Neural crest cell (in vitro differentiated cells): ENCODE measurements around the gene ECI1. TPM values are rescaled to one million over a fixed set of nuclear protein-coding genes. Genes with fewer than 3 reads are reported as not detected.
"Not testable (repeated sequence)": the region's sequence is repeated elsewhere in the genome, so short reads cannot be mapped to it uniquely, and the experiment has no call there.

Experiments
- DNase-seq: peaks from one replicate; pipeline ENCODE4 v3.0.0; 2021; ENCODE audit warnings: low read depth, mixed read lengths, low spot score
- H3K27ac Mint-ChIP-seq: one replicate; pipeline ENCODE4 v1.8.0; 2021; ENCODE audit warnings: mild to moderate bottlenecking, mixed read lengths; ENCODE audit not compliant: unreplicated experiment
- H3K27me3 Mint-ChIP-seq: 2 replicates; pipeline ENCODE4 v1.8.0; 2021; ENCODE audit warnings: low read depth, mild to moderate bottlenecking, mixed read lengths
- H3K36me3 Mint-ChIP-seq: 2 replicates; pipeline ENCODE4 v1.8.0; 2021; ENCODE audit warnings: low read depth, mild to moderate bottlenecking, mixed read lengths
- H3K4me1 Mint-ChIP-seq: 2 replicates; pipeline ENCODE4 v1.8.0; 2021; ENCODE audit warnings: mixed read lengths
- H3K4me3 Mint-ChIP-seq: one replicate; pipeline ENCODE4 v1.8.0; 2021; ENCODE audit warnings: mild to moderate bottlenecking, mixed read lengths
- H3K9me3 Mint-ChIP-seq: 2 replicates; pipeline ENCODE4 v1.8.0; 2021; ENCODE audit warnings: mixed read lengths
- CTCF ChIP-seq: fragments of 200-600 bp; sonication (generic); conservative IDR thresholded peaks from 2 replicates; pipeline ENCODE4 v1.5.0; 2021; ENCODE audit warnings: antibody characterized with exemption, mild to moderate bottlenecking
- total RNA-seq: library from RNA; stranded (reverse); gene quantifications from 2 replicates; pipeline ENCODE4 v1.2.1, GENCODE V29; 2021

Gene ECI1
- total RNA-seq, 1 donor from 2014 or later: 79.2 TPM

DNA sequence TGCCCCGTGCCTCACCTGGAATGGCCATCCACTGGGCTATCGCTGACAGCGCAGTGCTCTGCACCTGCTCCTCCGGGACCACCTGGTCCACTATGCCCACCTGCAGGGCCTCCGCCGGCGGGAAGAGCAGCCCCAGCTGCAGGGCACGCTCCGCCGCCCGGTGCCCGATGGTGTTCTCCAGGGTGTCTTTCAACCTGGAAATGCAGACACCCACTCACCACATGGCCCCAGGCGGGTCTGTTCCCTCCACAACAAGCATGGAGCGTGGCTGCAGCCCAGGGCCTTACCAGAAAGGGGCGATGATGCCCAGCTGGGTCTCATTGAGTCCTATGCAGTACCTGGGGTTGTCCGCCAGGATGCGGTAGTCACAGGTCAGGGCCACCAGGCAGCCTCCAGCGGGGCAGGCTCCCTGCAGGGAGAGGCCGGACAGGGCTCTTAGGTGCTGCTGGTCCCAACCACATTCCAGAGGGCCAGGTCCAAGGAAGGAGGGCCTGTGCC is 8.3 kb downstream of the ECI1 start:
- Mint-ChIP-seq H3K4me1 (no peaks in the 10 kb centered on the region), H3K9me3 (no peaks in the 10 kb centered on the region), H3K4me3 (no peak overlapping the region), H3K27ac (no peak overlapping the region), H3K36me3 (peaks cover 5% of the 10 kb centered on the region), H3K27me3 (peaks cover 17% of the 10 kb centered on the region)
- DNase-seq: no peak
- TF ChIP-seq CTCF: no peak

GRCh38 chr16:2242598-2242997 is 8.8 kb downstream of the ECI1 start:
- H3K4me3 Mint-ChIP-seq: peak overlapping the region; percentile 4
- no peak for TF ChIP-seq CTCF
- H3K9me3 Mint-ChIP-seq: no peaks in the 10 kb centered on the region
- DNase-seq: no peak
- H3K27ac Mint-ChIP-seq: no peak overlapping the region
- peaks cover 19% of the 10 kb centered on the region for H3K27me3 Mint-ChIP-seq
- H3K36me3 Mint-ChIP-seq: peaks cover 5% of the 10 kb centered on the region
- no peaks in the 10 kb centered on the region for H3K4me1 Mint-ChIP-seq

GRCh38 chr16:2240331-2240730 is 11.1 kb downstream of the ECI1 start:
- not testable (repeated sequence) for DNase-seq, H3K9me3 Mint-ChIP-seq, H3K4me1 Mint-ChIP-seq, H3K27ac Mint-ChIP-seq, H3K4me3 Mint-ChIP-seq, H3K36me3 Mint-ChIP-seq
- peaks cover 39% of the 10 kb centered on the region for H3K27me3 Mint-ChIP-seq

GRCh38 chr16:2238838-2239675 is 12.3 kb downstream of the ECI1 start:
- no peaks in the 10 kb centered on the region for H3K9me3 Mint-ChIP-seq
- DNase-seq: no peak
- peaks cover 40% of the 10 kb centered on the region for H3K27me3 Mint-ChIP-seq
- peak overlapping the region; percentile 64 for H3K4me3 Mint-ChIP-seq
- no peaks in the 10 kb centered on the region for H3K4me1 Mint-ChIP-seq
- H3K36me3 Mint-ChIP-seq: peaks cover 5% of the 10 kb centered on the region
- no peak for TF ChIP-seq CTCF
- no peak overlapping the region for H3K27ac Mint-ChIP-seq

DNA sequence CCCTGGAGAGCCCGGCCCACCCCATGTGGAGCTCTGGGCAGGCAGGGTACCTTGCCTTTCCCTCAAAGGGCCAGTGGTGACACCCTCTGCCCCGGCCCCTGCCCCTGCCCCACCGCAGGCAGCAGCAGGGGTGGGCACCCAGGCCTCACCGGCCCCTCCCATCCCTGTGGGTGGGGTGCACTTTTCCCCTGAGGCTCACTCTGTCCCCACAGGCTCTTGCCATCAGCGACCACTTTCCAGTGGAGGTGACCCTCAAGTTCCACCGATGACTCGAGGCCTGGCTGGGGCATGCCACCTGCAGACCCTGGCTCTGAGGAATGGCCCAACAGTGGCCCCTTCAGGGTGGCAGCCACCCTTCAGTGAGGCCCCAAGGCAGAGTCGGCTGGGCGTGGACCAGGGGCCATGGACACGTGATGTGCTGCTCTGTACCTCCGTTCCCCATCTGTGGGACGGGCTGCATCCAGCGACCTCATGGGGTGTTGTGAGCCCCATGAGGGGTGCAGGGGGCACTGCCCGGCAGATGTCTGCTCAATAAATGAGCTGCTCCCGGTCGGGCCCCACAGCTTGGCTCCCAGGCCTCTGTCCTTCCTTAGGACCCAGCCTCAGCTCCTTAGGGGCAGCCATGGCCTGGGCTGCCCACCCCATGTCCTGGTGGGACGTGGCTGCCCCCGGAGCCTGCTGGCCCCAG is 13.1 kb downstream of the ECI1 start:
- peaks cover 5% of the 10 kb centered on the region for H3K36me3 Mint-ChIP-seq
- H3K9me3 Mint-ChIP-seq: no peaks in the 10 kb centered on the region
- TF ChIP-seq CTCF: no peak
- H3K4me1 Mint-ChIP-seq: no peaks in the 10 kb centered on the region
- no peak for DNase-seq
- H3K27ac Mint-ChIP-seq: no peak overlapping the region
- peaks cover 40% of the 10 kb centered on the region for H3K27me3 Mint-ChIP-seq
- no peak overlapping the region for H3K4me3 Mint-ChIP-seq
